DND-41 (cell line): ENCODE measurements around the gene GJB2.

ENCODE experiments used
- CTCF ChIP-seq: IDR thresholded peaks from 2 replicates; pipeline ENCODE4 v1.5.1; 2012; ENCODE audit warnings: borderline replicate concordance, low read length, moderate library complexity, mild to moderate bottlenecking; ENCODE audit not compliant: poor library complexity, severe bottlenecking; ENCODE audit errors: extremely low read depth
- EZH2 ChIP-seq: IDR thresholded peaks from 3 replicates; pipeline ENCODE4 v1.6.1; 2012; ENCODE audit warnings: borderline replicate concordance, low read depth, mild to moderate bottlenecking, moderate library complexity, low read length, inconsistent platforms; ENCODE audit not compliant: severe bottlenecking

- no peak for TF ChIP-seq EZH2
- TF ChIP-seq CTCF = no peak
Observed at GRCh38 chr13:20178156-20178555, 14.6 kb downstream of the GJB2 start.
